NCI-H2107 treated with DMSO at 0.1 percent for 48 hours (cell line): ENCODE results near the gene KCTD15.

Experiments used
- DNase-seq: peaks from one replicate; lab custom pipeline; 2025; ENCODE audit not compliant: unreplicated experiment; lab: John Stamatoyannopoulos, UW

The KCTD15 gene

DNA sequence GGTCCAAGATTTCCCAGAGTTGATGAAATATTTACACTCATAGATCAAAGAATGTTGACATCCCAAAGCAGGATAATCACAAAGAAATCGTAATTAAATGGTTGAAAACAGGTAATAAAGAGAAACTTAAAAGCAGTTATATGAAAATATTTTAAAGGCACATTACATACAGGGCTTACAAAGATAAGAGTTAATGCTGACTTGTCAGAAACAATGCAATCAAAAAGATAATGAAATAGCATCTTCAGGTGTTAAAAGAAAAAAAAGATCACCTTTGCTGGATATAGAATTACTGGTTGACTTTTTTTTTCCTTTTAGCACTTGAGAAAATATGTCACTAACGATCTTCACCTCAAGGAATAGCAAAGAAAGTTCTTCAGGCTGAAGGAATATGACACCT lies 48.8 kb downstream of the KCTD15 start:
- no peak for DNase-seq

DNA sequence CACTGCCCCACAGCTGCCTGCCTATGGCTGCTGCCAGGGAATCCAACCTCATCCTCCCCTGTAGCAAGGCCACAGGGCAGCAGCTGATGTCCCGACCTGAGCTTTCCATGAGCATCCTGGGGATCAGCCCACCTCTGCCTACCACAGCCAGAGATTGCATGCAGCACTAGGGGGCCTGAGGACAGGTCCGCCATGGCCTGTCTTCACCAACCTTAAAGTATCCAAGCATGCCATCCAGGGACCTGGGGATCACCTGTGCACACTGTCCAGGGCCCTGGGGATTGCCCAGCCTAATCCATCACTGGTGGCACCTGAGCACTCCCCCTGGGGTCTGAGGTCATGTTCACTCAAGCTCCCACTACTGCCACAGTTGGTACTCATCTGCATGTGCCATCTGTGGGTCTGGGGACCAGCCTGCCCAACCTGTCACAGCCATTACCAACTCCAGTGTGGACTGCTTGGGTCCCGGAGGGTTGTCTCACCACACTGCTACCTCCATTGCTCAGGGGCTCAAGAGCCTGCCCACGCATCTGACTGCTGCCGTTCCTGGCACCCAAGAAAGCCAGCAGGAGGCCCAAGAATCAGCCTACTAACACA lies 53.0 kb downstream of the KCTD15 start:
- no peak for DNase-seq

DNA sequence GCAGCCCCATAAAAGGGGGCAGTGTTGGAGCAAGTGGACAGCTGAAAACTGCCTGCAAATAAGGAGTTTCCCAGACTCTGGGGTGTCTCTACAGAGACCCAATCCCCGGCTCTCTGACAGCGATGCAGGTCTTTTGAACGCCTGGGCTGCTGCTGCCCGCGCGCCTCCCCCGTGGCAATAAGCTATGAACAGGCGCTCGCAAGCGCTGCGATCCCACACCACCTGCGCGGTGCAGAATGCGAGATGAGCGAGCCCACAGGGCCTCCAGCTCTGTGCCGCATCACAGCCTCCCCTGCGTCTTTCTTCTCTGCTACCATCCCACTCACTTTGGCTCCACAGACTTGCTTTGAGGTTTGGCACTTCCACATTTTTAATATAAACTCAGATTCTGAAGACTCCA lies 62.3 kb downstream of the KCTD15 start:
- DNase-seq = no peak

DNA sequence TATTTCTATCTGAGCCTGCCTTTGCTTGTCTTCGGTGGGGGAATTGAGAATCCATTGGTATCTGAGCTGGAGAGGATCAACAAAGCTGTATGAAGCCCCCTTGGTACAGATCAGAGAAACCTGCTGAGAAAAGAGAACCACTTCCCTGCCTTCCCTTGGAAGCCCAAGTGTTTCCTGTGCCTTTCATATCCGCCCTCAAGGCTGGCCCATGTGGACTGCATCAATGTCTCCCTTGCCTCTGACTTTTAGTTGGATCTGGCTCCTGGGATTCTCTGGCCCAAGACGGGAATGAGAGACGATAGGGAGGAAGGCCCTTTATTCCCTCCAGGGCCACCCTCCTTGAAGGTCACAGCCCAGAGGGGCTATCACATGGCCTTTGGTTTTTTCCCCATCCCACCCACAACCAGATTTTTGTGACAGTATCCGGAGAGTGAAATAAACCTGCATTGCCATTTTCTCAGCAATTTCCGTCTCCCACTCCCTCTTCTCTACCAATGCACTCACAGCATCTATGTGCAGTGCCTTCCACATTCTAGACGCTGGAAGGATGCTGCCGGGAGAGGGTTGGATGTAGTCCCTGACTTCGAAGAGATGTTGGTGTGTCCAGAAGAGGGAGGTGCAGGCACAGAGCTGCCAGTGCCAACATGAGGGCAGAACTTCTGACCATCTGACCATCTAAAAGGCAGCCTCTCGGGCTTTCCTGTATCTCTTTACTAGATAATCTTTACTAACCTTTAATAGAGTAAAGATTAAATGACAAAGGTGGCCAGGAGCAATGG lies 63.8 kb downstream of the KCTD15 start:
- no peak for DNase-seq

DNA sequence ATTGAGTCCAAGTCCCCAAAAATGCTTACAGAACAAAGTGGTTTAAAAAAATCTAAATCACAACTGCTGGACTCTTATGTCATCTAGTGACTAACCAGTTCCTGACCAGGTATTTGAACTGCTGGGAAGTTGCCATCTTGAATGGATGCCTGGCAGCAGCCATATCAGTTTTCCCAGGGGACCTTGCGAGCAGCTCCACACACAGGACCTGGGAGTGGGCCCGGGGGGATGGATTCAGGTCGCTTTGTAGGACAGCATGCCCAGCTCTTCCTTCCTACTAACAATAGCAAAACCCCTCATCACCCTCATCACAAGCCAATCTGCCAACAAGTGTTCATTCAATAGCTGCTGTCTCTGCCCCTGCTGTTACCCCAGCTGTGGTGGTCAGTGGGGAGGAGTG lies 65.3 kb downstream of the KCTD15 start:
- no peak for DNase-seq

DNA sequence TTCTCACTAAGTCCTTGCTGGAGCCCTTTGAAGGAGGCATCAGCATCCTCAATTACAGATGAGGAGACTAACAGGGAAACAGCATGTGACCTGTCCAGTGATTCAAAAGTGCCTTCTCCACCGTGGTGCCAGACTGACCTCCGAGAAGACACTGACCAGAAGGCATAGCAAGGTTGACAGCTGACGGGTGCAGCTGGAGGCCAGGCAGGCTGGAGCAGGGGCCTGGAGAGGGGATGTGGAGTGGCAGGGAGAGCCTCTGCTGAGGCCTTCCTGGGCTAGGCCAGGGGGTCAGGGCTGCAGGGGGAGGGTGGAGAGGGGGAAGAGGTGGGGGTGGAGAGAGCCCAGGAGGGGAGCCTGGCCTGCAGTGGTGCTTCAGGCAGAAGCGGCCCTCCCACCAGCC lies 66.3 kb downstream of the KCTD15 start:
- no peak for DNase-seq

DNA sequence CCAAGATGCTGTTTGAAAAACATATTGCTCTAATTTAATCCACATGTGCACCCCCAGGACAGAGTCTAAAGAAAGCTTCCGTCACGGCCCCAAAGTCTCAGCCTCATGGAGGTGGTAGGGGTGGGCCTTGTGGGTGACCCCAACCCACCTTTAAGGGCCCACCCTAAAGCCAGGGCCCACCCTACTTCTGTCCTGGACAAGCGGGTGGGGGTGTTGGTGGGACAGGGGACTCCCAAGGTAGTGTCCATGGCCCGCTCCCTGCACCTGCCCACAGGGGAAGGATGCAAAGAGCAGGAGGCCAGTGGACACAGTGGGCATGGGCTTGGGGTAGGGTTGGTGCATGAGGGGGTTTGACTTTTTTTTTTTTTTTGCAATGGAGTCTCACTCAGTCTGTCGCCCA lies 66.8 kb downstream of the KCTD15 start:
- no peak for DNase-seq

DNA sequence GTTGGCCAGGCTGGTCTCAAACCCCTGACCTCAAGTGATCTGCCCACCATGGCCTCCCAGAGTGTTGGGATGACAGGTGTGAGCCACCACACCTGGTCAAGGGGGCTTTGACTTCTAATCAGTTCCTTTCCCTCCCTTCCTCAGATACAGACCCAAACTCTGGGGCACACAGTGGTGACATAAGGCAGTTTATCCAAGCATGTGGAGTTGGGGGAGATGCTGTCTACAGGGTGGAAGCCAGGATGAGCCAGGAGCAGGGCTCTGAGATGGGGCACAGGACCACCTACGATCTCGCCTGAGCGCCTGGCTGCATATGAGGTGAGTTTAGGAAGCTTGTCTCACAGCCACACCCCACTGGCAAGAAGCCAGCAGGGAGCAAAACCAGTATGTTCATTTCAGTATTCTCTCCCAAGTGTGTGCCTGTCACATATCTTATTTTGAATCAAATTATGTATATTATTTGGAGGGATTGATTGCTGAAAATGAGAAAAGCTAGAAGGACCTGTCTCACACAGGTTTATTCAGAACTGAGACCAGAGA lies 67.7 kb downstream of the KCTD15 start:
- DNase-seq = no peak

DNA sequence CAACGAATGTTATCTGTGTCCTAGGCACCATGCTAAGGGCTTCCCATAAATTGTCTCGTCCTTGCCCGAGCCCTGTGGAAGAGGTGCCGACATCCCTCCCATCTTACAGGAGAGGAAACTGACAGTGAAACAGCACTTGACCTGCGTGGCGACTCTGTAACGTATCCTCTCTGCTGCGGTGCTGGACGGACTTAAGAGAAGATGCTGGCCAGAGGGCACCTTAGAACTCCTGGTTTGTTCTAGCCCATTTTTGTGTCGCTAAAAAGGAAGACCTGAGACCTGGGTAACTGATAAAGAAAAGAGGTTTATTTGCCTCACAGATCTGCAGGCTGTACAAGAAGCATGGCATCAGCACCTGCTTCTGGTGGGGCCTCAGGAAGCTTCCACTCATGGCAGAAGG lies 68.6 kb downstream of the KCTD15 start:
- no peak for DNase-seq
